GM12865 (cell line): Measurements from ENCODE around the gene UBE3A.

Source experiments
- DNase-seq: peaks from one replicate; pipeline ENCODE4 v3.0.0; 2010; ENCODE audit warnings: low read depth
- H3K4me3 ChIP-seq: 2 replicates; pipeline ENCODE4 v1.5.1; 2011; ENCODE audit warnings: mild to moderate bottlenecking, low read depth, low read length, control low read depth
- CTCF ChIP-seq: IDR thresholded peaks from 2 replicates; pipeline ENCODE4 v1.5.1; 2011; ENCODE audit warnings: low read length, control low read depth, low read depth, inconsistent platforms; ENCODE audit not compliant: insufficient read depth; ENCODE audit errors: missing control alignments

Gene UBE3A

GRCh38 chr15:25407950-25408349, 30.9 kb downstream of the UBE3A start:
- H3K4me3 ChIP-seq = no peak overlapping the region
- no peak for TF ChIP-seq CTCF
- no peak for DNase-seq

GRCh38 chr15:25406846-25407245, 32.0 kb downstream of the UBE3A start:
- H3K4me3 ChIP-seq = no peak overlapping the region
- DNase-seq = no peak
- TF ChIP-seq CTCF = no peak

- no peak for TF ChIP-seq CTCF
- no peak overlapping the region for H3K4me3 ChIP-seq
- DNase-seq = no peak
Observed at GRCh38 chr15:25406261-25406660, 32.6 kb downstream of the UBE3A start.

- no peak overlapping the region for H3K4me3 ChIP-seq
- TF ChIP-seq CTCF = no peak
- DNase-seq = no peak
Observed at GRCh38 chr15:25403771-25404170, 35.1 kb downstream of the UBE3A start.

GRCh38 chr15:25402342-25402741, 36.5 kb downstream of the UBE3A start:
- no peak overlapping the region for H3K4me3 ChIP-seq
- no peak for DNase-seq
- TF ChIP-seq CTCF = no peak

- H3K4me3 ChIP-seq = no peak overlapping the region
- DNase-seq = no peak
- no peak for TF ChIP-seq CTCF
Observed at GRCh38 chr15:25401501-25401900, 37.3 kb downstream of the UBE3A start.

- no peak overlapping the region for H3K4me3 ChIP-seq
- DNase-seq = no peak
- no peak for TF ChIP-seq CTCF
Observed at GRCh38 chr15:25397100-25397499, 41.7 kb downstream of the UBE3A start.
